IMR-90 (cell line): Measurements from ENCODE around the gene SHC2. TPM values are rescaled to one million over a fixed set of nuclear protein-coding genes. Genes with fewer than 3 reads are reported as not detected.

Source experiments
- ATAC-seq: fragments of 200-7000 bp; cut with Tn5 transposase; 2 replicates; pipeline ENCODE4 v1.9.1; 2020; ENCODE audit warnings: low read depth, mild to moderate bottlenecking, moderate library complexity
- BruUV-seq: library from RNA; stranded (reverse); fragments of 400-500 nt; replicated peaks from 2 replicates; lab custom pipeline; 2021; lab: Mats Ljungman, UMichigan
- CTCF ChIA-PET: fragments of 300-600 bp; formaldehyde crosslinking; extraction: SDS; loops from one replicate; lab custom pipeline; 2021; ENCODE audit warnings: antibody characterized with exemption; lab: Yijun Ruan, JAX
- POLR2A ChIA-PET: fragments of 300-600 bp; sonication (Branson Sonifier 250); formaldehyde crosslinking; loops from one replicate; lab custom pipeline; 2022; ENCODE audit warnings: antibody characterized with exemption; ENCODE audit not compliant: unreplicated experiment; lab: Charles Lee
- DNase-seq: peaks from one replicate; pipeline ENCODE4 v3.0.0; 2013
- H2AFZ ChIP-seq: replicated peaks from 2 replicates; pipeline ENCODE3; 2013; ENCODE audit warnings: low read length, mild to moderate bottlenecking; ENCODE audit not compliant: poor library complexity
- H2AK5ac ChIP-seq: 2 replicates; pipeline ENCODE4 v1.6.1; 2013; ENCODE audit warnings: low read depth, low read length, inconsistent platforms
- H2AK9ac ChIP-seq: replicated peaks from 2 replicates; pipeline ENCODE3; 2013; ENCODE audit warnings: mild to moderate bottlenecking, low read depth, low read length, moderate library complexity; ENCODE audit not compliant: poor library complexity
- H2BK120ac ChIP-seq: 2 replicates; pipeline ENCODE4 v1.6.1; 2013; ENCODE audit warnings: low read depth, low read length, inconsistent platforms
- H2BK15ac ChIP-seq: 3 replicates; pipeline ENCODE4 v1.6.1; 2013; ENCODE audit warnings: low read depth, low read length, inconsistent platforms
- H2BK20ac ChIP-seq: 2 replicates; pipeline ENCODE4 v1.6.1; 2013; ENCODE audit warnings: low read depth, mild to moderate bottlenecking, inconsistent platforms, low read length, moderate library complexity
- H2BK5ac ChIP-seq: 2 replicates; pipeline ENCODE4 v1.6.1; 2013; ENCODE audit warnings: mild to moderate bottlenecking, low read depth, low read length, inconsistent platforms; ENCODE audit not compliant: poor library complexity, severe bottlenecking
- H3K14ac ChIP-seq: replicated peaks from 2 replicates; pipeline ENCODE4 v1.6.1; 2013; ENCODE audit warnings: low read depth, low read length, inconsistent platforms
- H3K18ac ChIP-seq: 2 replicates; pipeline ENCODE4 v1.6.1; 2013; ENCODE audit warnings: low read depth, low read length, control low read depth
- H3K23ac ChIP-seq: 2 replicates; pipeline ENCODE4 v1.6.1; 2013; ENCODE audit warnings: low read depth, low read length, inconsistent platforms
- H3K27ac ChIP-seq: 2 replicates; pipeline ENCODE4 v1.5.1; 2013; ENCODE audit warnings: mild to moderate bottlenecking, control low read depth, low read length; ENCODE audit not compliant: insufficient read depth
- H3K27me3 ChIP-seq: 2 replicates; pipeline ENCODE4 v1.6.1; 2013; ENCODE audit warnings: low read length; ENCODE audit not compliant: control insufficient read depth, insufficient read depth
- H3K36me3 ChIP-seq: 2 replicates; pipeline ENCODE4 v1.6.1; 2013; ENCODE audit warnings: low read length, mixed read lengths; ENCODE audit not compliant: control insufficient read depth, insufficient read depth
- H3K4ac ChIP-seq: 2 replicates; pipeline ENCODE4 v1.6.1; 2013; ENCODE audit warnings: low read depth, low read length, inconsistent platforms
- H3K4me1 ChIP-seq: 2 replicates; pipeline ENCODE4 v1.6.1; 2013; ENCODE audit warnings: low read length, mixed read lengths; ENCODE audit not compliant: control insufficient read depth, insufficient read depth
- H3K4me2 ChIP-seq: 2 replicates; pipeline ENCODE4 v1.6.1; 2013; ENCODE audit warnings: low read depth, mild to moderate bottlenecking, control low read depth, low read length, moderate library complexity
- H3K4me3 ChIP-seq: 2 replicates; pipeline ENCODE4 v1.5.1; 2013; ENCODE audit warnings: low read depth, mild to moderate bottlenecking, control low read depth, low read length, moderate library complexity; ENCODE audit not compliant: insufficient read depth
- H3K56ac ChIP-seq: 2 replicates; pipeline ENCODE4 v1.6.1; 2013; ENCODE audit warnings: low read length, inconsistent platforms; ENCODE audit not compliant: insufficient read depth; ENCODE audit errors: extremely low read depth
- H3K79me1 ChIP-seq, 2 experiments: 2 replicates each; pipeline ENCODE4 v1.6.1; 2013; ENCODE audit warnings: low read length in 2 of 2, inconsistent platforms in 1 of 2, low read depth in 1 of 2
- H3K9ac ChIP-seq: 2 replicates; pipeline ENCODE4 v1.6.1; 2013; ENCODE audit warnings: low read depth, low read length, control low read depth
- H3K9me1 ChIP-seq: 2 replicates; pipeline ENCODE4 v1.6.1; 2013; ENCODE audit warnings: low read length, inconsistent platforms; ENCODE audit not compliant: insufficient read depth
- H3K9me3 ChIP-seq: 2 replicates; pipeline ENCODE4 v1.6.1; 2013; ENCODE audit warnings: low read length; ENCODE audit not compliant: control insufficient read depth, insufficient read depth
- H4K20me1 ChIP-seq: 2 replicates; pipeline ENCODE4 v1.6.1; 2013; ENCODE audit warnings: low read length, inconsistent platforms; ENCODE audit not compliant: insufficient read depth
- H4K5ac ChIP-seq: 2 replicates; pipeline ENCODE4 v1.6.1; 2013; ENCODE audit warnings: mild to moderate bottlenecking, low read depth, low read length, control low read depth
- H4K8ac ChIP-seq, 2 experiments: 2 replicates each; pipeline ENCODE4 v1.6.1; 2013; ENCODE audit warnings: low read depth in 2 of 2, low read length in 2 of 2, control low read depth in 1 of 2, inconsistent platforms in 1 of 2
- H4K91ac ChIP-seq: 2 replicates; pipeline ENCODE4 v1.6.1; 2013; ENCODE audit warnings: low read depth, low read length, inconsistent platforms; ENCODE audit not compliant: insufficient read depth
- BHLHE40 ChIP-seq: fragments of 150-350 bp; IDR thresholded peaks from 2 replicates; pipeline ENCODE4 v1.6.1; 2016; ENCODE audit warnings: mild to moderate bottlenecking, low read depth, low read length
- CEBPB ChIP-seq: IDR thresholded peaks from 2 replicates; pipeline ENCODE4 v1.6.1; 2012; ENCODE audit warnings: low read depth, low read length, improper control_type of control experiment
- CHD1 ChIP-seq: IDR thresholded peaks from 2 replicates; pipeline ENCODE4 v1.6.1; 2012; ENCODE audit warnings: low read depth, low read length, improper control_type of control experiment
- CTCF ChIP-seq: conservative IDR thresholded peaks from 2 replicates; pipeline ENCODE4 v1.5.1; 2012; ENCODE audit warnings: mild to moderate bottlenecking, low read depth, low read length, improper control_type of control experiment
- MAZ ChIP-seq: IDR thresholded peaks from 2 replicates; pipeline ENCODE4 v1.6.1; 2012; ENCODE audit warnings: low read depth, mild to moderate bottlenecking, low read length, improper control_type of control experiment, moderate library complexity, borderline replicate concordance
- POLR2A ChIP-seq: IDR thresholded peaks from 2 replicates; pipeline ENCODE4 v1.6.1; 2012; ENCODE audit warnings: mild to moderate bottlenecking, low read depth, low read length
- RAD21 ChIP-seq: IDR thresholded peaks from 2 replicates; pipeline ENCODE4 v1.6.1; 2012; ENCODE audit warnings: low read length, improper control_type of control experiment
- RCOR1 ChIP-seq: IDR thresholded peaks from 2 replicates; pipeline ENCODE4 v1.6.1; 2012; ENCODE audit warnings: mild to moderate bottlenecking, low read length, improper control_type of control experiment; ENCODE audit not compliant: insufficient replicate concordance
- RFX5 ChIP-seq: IDR thresholded peaks from 2 replicates; pipeline ENCODE4 v1.8.0; 2012; ENCODE audit warnings: low read depth, mild to moderate bottlenecking, low read length, moderate library complexity
- SMC3 ChIP-seq: fragments of 150-350 bp; IDR thresholded peaks from 2 replicates; pipeline ENCODE4 v1.6.1; 2016; ENCODE audit warnings: low read depth, mild to moderate bottlenecking, antibody characterized with exemption, low read length, moderate library complexity
- WGBS, 2 experiments: methylation state at CpG; one replicate each; pipeline versions ENCODE4 v1.1.5 to v1.1.7; 2013; ENCODE audit warnings: missing lambda C conversion rate in 2 of 2; ENCODE audit not compliant: insufficient read length in 1 of 2; ENCODE audit errors: extremely low coverage in 2 of 2; 5-methylcytosine and 5-hydroxymethylcytosine counted together
- dilution Hi-C: fragments of 300-500 bp; cut with HindIII; formaldehyde crosslinking; loops from one replicate; pipeline ENCODE4 v1.14.3; 2018; ENCODE audit warnings: low sequenced_read_pairs; ENCODE audit not compliant: unreplicated experiment
- in situ Hi-C: fragments of 300-500 bp; cut with MboI; formaldehyde crosslinking; loops from 3 replicates; pipeline ENCODE4 v1.14.3; 2019; ENCODE audit warnings: low sequenced_read_pairs, inconsistent platforms, mixed read lengths
- intact Hi-C: fragments of 100-400 bp; cut with micrococcal nuclease; formaldehyde crosslinking; loops from 2 replicates; pipeline ENCODE4 v1.10.0; 2022
- polyA plus RNA-seq, 3 experiments: library from polyadenylated mRNA; depleted of rRNA; stranded (reverse); fragments of >200 nt; gene quantifications; 2 replicates each; pipeline ENCODE4 v1.2.3, GENCODE V29; 2012; ENCODE audit warnings: low replicate concordance in 1 of 3
- total RNA-seq: library from RNA; depleted of rRNA; stranded (reverse); fragments of >200 nt; gene quantifications from 2 replicates; pipeline ENCODE4 v1.2.3, GENCODE V29; 2012
- TF ChIP-seq, protein P1 (sequence below): fragments of 150-350 bp; IDR thresholded peaks from 2 replicates; pipeline ENCODE4 v1.6.1; 2016; ENCODE audit warnings: low read depth, mild to moderate bottlenecking, low read length, moderate library complexity, borderline replicate concordance

The SHC2 gene
- total and polyA plus RNA-seq, 2 of the 4 experiments (the other 2 are of a cell fraction): 0.68 TPM; not detected in 1

DNA sequence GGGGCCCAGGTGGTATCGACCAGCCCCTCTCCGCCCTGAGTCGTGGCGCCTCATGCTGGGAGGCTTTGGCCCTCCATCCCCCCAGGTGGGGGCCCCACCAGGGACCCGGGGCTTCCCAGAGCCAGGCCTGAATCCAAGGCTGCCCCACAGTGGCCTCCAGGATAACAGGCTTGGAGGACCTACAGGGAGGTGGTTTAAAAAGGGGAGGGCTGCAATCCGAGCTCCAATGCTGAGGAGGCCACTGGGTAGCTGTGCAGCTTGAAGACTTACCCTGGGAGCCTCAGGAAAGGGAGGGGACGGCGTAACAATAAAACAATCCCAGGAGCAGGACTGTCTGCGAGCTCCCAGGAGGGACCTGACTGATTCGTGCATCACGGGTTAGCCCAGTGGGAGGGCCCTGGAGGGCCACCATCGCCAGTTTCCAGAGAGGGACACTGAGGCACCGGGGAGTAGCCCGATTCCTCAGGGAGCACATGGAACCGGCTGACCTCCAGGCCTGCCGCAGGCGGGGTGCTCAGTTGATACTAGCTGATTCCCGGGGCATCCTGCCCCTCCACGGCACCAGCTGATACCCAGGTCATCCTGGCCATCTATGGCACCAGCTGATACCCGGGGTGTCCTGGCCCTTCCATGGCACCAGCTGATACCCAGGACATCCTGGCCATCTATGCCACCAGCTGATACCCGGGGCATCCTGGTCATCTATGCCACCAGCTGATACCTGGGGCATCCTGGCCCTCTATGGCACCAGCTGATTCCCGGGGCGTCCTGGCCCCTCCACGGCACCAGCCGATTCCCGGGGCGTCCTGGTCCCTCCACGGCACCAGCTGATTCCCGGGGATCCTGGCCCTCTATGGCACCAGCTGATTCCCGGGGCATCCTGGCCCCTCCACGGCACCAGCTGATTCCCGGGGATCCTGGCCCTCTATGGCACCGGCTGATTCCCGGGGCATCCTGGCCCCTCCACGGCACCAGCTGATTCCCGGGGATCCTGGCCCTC lies 48.2 kb downstream of the SHC2 start (continued):
- TF ChIP-seq, protein P1, sequence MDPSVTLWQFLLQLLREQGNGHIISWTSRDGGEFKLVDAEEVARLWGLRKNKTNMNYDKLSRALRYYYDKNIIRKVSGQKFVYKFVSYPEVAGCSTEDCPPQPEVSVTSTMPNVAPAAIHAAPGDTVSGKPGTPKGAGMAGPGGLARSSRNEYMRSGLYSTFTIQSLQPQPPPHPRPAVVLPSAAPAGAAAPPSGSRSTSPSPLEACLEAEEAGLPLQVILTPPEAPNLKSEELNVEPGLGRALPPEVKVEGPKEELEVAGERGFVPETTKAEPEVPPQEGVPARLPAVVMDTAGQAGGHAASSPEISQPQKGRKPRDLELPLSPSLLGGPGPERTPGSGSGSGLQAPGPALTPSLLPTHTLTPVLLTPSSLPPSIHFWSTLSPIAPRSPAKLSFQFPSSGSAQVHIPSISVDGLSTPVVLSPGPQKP: no peak
- TF ChIP-seq CEBPB: no peak

- Histone ChIP-seq H4K20me1 (no peaks in the 10 kb centered on the region), H3K4me2 (no peak overlapping the region), H2AK9ac (no peak overlapping the region), H4K8ac (no peak overlapping the region), H3K4ac (no peak overlapping the region), H4K91ac (no peak overlapping the region), H3K9ac (no peak overlapping the region), H3K4me1 (no peaks in the 10 kb centered on the region), H2BK120ac (no peak overlapping the region), H2BK15ac (no peak overlapping the region), H3K9me3 (no peaks in the 10 kb centered on the region), H3K79me1 (no peaks in the 10 kb centered on the region), H3K9me1 (no peaks in the 10 kb centered on the region), H3K18ac (no peak overlapping the region), H2AFZ (no peak overlapping the region), H3K4me3 (no peak overlapping the region), H3K23ac (no peak overlapping the region), H4K5ac (no peak overlapping the region), H3K27ac (no peak overlapping the region), H2BK5ac (no peak overlapping the region), H3K14ac (no peak overlapping the region), H3K56ac (no peak overlapping the region), H3K36me3 (no peaks in the 10 kb centered on the region), H3K27me3 (peaks cover 40% of the 10 kb centered on the region), H2AK5ac (no peak overlapping the region), H2BK20ac (no peak overlapping the region)
- no TSS peak for BruUV-seq
- 56% methylated on average over 3 of the region's 13 CpGs; no CpG with 5 or more reads in 1 of the 2 experiments for WGBS, 2 experiments
- dilution Hi-C loops: no loop called here
- DNase-seq (no peak), ATAC-seq (no peak)
- no peak for TF ChIP-seq RCOR1
- no peak for TF ChIP-seq POLR2A
- TF ChIP-seq RFX5: no peak
- TF ChIP-seq SMC3: no peak
- no peak for TF ChIP-seq CTCF
- TF ChIP-seq CEBPB: no peak
- no peak for TF ChIP-seq BHLHE40
- TF ChIP-seq RAD21: no peak
- no peak for TF ChIP-seq MAZ
- no peak for TF ChIP-seq CHD1
- POLR2A ChIA-PET: no interaction called here
- in situ Hi-C loops: no loop called here
- intact Hi-C loops: no loop called here
- CTCF ChIA-PET: no interaction called here
These were observed 49.0 kb downstream of the SHC2 start for GRCh38 chr19:411723-412355.
